ENCODE measurements around the gene NPHS1. TPM values are rescaled to one million over a fixed set of nuclear protein-coding genes. Genes with fewer than 3 reads are reported as not detected.

The NPHS1 gene
- polyA plus RNA-seq, 3 donors: not detected

DNA sequence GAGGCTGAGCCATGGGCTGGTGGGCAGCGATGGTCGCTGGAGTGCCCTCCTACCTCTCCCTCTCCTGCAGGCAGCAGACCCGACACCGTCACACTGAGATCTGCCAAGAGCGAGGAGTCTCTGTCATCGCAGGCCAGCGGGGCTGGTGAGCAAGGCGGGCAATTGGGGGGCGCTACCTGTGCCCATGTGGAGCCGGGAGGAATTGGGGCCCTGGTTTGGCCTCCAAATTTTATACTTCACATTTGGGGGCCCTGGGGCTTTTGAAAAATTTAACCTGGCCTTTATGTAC, 67.0 kb downstream of the NPHS1 start:
- Mint-ChIP-seq H3K4me3 (no peak overlapping the region), H3K9me3 (no peaks in the 10 kb centered on the region), H3K27me3 (ENCODE audit: low read depth in 3 of 3) (peaks cover 0 to 5% (median 0%) of the 10 kb centered on the region in 3 donors), H3K27ac (peak overlapping the region in 1 of 7 donors; percentile 53), H3K36me3 (peaks cover 29 to 53% of the 10 kb centered on the region in 2 donors), H3K4me1 (no peaks in the 10 kb centered on the region)
- Histone ChIP-seq H3K9me3 (replicated peaks in 1 of 2; ENCODE audit: control insufficient read depth in 1 of 2, insufficient read depth in 1 of 2, low read length in 2 of 2) (no peaks in the 10 kb centered on the region), H3K4me3 (replicated peaks in 1 of 3; ENCODE audit: low read depth in 2 of 3, low read length in 3 of 3) (no peak overlapping the region), H3K36me3 (replicated peaks in 1 of 2; ENCODE audit: control insufficient read depth in 1 of 2, insufficient read depth in 2 of 2, low read length in 2 of 2) (peaks cover 28 to 38% of the 10 kb centered on the region in 2 donors), H3K79me2 (ENCODE audit: insufficient read depth, low read length) (no peaks in the 10 kb centered on the region), H3K27me3 (ENCODE audit: control insufficient read depth in 2 of 2, insufficient read depth in 2 of 2, low read length in 2 of 2) (no peaks in the 10 kb centered on the region), H3K4me1 (ENCODE audit: control insufficient read depth in 1 of 2, insufficient read depth in 2 of 2, low read length in 2 of 2) (no peaks in the 10 kb centered on the region), H3K9ac (ENCODE audit: insufficient read depth, low read length, poor library complexity, severe bottlenecking) (no peak overlapping the region), H2AFZ (ENCODE audit: insufficient read depth, low read depth, low read length, poor library complexity, severe bottlenecking) (no peak overlapping the region), H3K27ac (ENCODE audit: low read depth in 1 of 2, low read length in 2 of 2) (no peak overlapping the region), H3K4me2 (replicated peaks; ENCODE audit: extremely low read depth, low read length, poor library complexity, severe bottlenecking) (no peak overlapping the region), H4K20me1 (ENCODE audit: insufficient read depth, low read length) (no peaks in the 10 kb centered on the region)
- no peak for DNase-seq
- WGBS (ENCODE audit: insufficient coverage): 100% methylated on average over 1 of the region's 10 CpGs
- intact Hi-C loops (cut with micrococcal nuclease): no loop called here
- TF ChIP-seq CTCF (IDR thresholded peaks at IDR 0.05): no peak

DNA sequence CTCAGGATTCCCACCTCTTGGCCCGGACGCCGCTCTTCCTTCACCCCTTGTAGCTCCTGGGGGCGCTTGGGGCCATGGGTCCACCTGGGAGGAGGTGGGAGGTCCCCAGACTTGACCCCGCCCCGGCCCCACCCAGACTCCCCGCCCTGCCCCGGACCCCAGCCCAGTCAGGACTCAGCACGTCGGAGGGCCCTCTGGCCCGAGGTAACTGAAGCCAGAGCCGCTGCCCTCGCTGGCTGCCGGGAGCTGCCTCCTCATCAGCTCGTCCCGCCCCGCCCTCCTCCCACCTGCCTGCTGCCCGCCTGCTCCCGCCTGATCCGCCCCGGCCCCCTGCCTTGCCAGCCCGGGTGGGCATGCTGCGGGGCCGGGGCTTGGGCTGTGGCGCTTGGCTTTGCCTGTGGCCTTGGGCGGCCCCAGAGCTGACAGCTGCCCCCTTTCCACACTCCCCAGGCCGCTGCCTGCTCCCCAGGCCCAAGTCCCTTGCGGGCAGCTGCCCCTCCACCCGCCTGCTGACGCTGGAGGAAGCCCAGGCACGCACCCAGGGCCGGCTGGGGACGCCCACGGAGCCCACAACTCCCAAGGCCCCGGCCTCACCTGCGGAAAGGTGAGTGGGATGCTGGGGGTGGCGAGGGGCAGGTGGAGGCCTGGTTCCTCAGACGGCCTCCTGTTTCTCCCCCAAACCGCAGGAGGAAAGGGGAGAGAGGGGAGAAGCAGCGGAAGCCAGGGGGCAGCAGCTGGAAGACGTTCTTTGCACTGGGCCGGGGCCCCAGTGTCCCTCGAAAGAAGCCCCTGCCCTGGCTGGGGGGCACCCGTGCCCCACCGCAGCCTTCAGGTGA, 67.6 kb downstream of the NPHS1 start:
- Histone ChIP-seq H3K9me3 (replicated peaks in 1 of 2; ENCODE audit: control insufficient read depth in 1 of 2, insufficient read depth in 1 of 2, low read length in 2 of 2) (no peaks in the 10 kb centered on the region), H3K27me3 (ENCODE audit: control insufficient read depth in 2 of 2, insufficient read depth in 2 of 2, low read length in 2 of 2) (no peaks in the 10 kb centered on the region), H3K4me2 (replicated peaks; ENCODE audit: extremely low read depth, low read length, poor library complexity, severe bottlenecking) (no peak overlapping the region), H2AFZ (ENCODE audit: insufficient read depth, low read depth, low read length, poor library complexity, severe bottlenecking) (no peak overlapping the region), H3K36me3 (replicated peaks in 1 of 2; ENCODE audit: control insufficient read depth in 1 of 2, insufficient read depth in 2 of 2, low read length in 2 of 2) (peaks cover 31 to 44% of the 10 kb centered on the region in 2 donors), H3K79me2 (ENCODE audit: insufficient read depth, low read length) (no peaks in the 10 kb centered on the region), H3K4me3 (replicated peaks in 1 of 3; ENCODE audit: low read depth in 2 of 3, low read length in 3 of 3) (no peak overlapping the region), H3K27ac (ENCODE audit: low read depth in 1 of 2, low read length in 2 of 2) (no peak overlapping the region), H4K20me1 (ENCODE audit: insufficient read depth, low read length) (no peaks in the 10 kb centered on the region), H3K9ac (ENCODE audit: insufficient read depth, low read length, poor library complexity, severe bottlenecking) (no peak overlapping the region), H3K4me1 (ENCODE audit: control insufficient read depth in 1 of 2, insufficient read depth in 2 of 2, low read length in 2 of 2) (no peaks in the 10 kb centered on the region)
- intact Hi-C loops (cut with micrococcal nuclease): no loop called here
- DNase-seq: no peak
- H3K27me3 Mint-ChIP-seq (ENCODE audit: low read depth in 3 of 3): peaks cover 0 to 5% (median 0%) of the 10 kb centered on the region in 3 donors
- H3K4me3 Mint-ChIP-seq: no peak overlapping the region
- WGBS (ENCODE audit: insufficient coverage): 90% methylated on average over 24 of the region's 45 CpGs
- no peaks in the 10 kb centered on the region for H3K4me1 Mint-ChIP-seq
- TF ChIP-seq CTCF (IDR thresholded peaks at IDR 0.05): no peak
- H3K27ac Mint-ChIP-seq: no peak overlapping the region
- no peaks in the 10 kb centered on the region for H3K9me3 Mint-ChIP-seq
- peaks cover 32 to 59% of the 10 kb centered on the region in 2 donors for H3K36me3 Mint-ChIP-seq
